Right atrium auricular region (tissue), 2 donors: Measurements from ENCODE around the gene ZBTB40. TPM values are rescaled to one million over a fixed set of nuclear protein-coding genes. Genes with fewer than 3 reads are reported as not detected.

ENCODE experiments used
- DNase-seq: peaks from one replicate; pipeline ENCODE4 v3.0.0-alpha.2; 2019; ENCODE audit warnings: low spot score
- H3K27ac ChIP-seq, 2 donors: fragments of 200-600 bp; sonication (generic); 1 replicate in 1 of 2; 2 replicates in 1 of 2; pipeline ENCODE4 v1.5.1; 2016 to 2019
- H3K27me3 ChIP-seq, 2 donors: fragments of 200-600 bp; sonication (generic); one replicate each; pipeline versions ENCODE4 v1.5.1 to v1.6.0; 2017 to 2019
- H3K36me3 ChIP-seq: fragments of 200-600 bp; sonication (generic); one replicate; pipeline ENCODE4 v1.5.1; 2016
- H3K4me1 ChIP-seq, 2 donors: fragments of 200-600 bp; sonication (generic); one replicate each; pipeline versions ENCODE4 v1.5.1 to v1.6.0; 2017 to 2019
- H3K4me3 ChIP-seq, 2 donors: fragments of 200-600 bp; sonication (generic); 1 replicate in 1 of 2; 2 replicates in 1 of 2; pipeline ENCODE4 v1.5.1; 2017 to 2019; ENCODE audit warnings: mild to moderate bottlenecking in 1 of 2, moderate library complexity in 1 of 2
- H3K9me3 ChIP-seq, 2 donors: fragments of 200-600 bp; sonication (generic); one replicate each; pipeline ENCODE4 v1.5.1; 2019
- total RNA-seq, 2 donors: library from RNA; depleted of rRNA; stranded (reverse); fragments of >200 nt; gene quantifications; one replicate each; pipeline ENCODE4 v1.1.0, GENCODE V29; 2016
- TF ChIP-seq, protein P1 (sequence below), 2 donors: fragments of 200-600 bp; sonication (generic); IDR thresholded peaks; one replicate each; pipeline ENCODE4 v1.5.1; 2019; ENCODE audit warnings: antibody characterized with exemption in 2 of 2

Gene ZBTB40
- total RNA-seq, 2 donors from 2014 or later: 10.4 to 12.5 TPM

DNA sequence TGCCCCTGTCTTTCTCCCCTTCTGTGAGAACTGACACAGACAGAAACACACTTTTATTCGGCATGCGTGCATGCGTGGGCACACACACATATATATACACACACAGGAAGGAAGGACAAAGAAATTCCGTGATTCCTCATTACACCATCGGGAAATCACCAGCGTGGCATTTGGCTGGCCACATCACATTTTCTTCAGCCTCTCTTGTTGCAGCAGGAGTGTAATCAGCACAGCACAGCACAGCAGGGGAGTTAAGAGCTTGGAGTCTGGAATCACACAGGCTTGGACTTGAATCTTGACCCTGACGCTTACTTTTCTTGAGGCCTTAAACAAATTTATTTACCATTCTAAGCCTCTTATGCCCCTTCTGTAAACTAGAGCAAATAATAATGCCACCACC, 66.3 kb downstream of the ZBTB40 start:
- Histone ChIP-seq H3K9me3 (no peaks in the 10 kb centered on the region), H3K4me1 (no peaks in the 10 kb centered on the region), H3K27ac (no peak overlapping the region), H3K36me3 (peaks cover 94% of the 10 kb centered on the region), H3K27me3 (no peaks in the 10 kb centered on the region), H3K4me3 (no peak overlapping the region)
- DNase-seq: no peak
- TF ChIP-seq, protein P1, sequence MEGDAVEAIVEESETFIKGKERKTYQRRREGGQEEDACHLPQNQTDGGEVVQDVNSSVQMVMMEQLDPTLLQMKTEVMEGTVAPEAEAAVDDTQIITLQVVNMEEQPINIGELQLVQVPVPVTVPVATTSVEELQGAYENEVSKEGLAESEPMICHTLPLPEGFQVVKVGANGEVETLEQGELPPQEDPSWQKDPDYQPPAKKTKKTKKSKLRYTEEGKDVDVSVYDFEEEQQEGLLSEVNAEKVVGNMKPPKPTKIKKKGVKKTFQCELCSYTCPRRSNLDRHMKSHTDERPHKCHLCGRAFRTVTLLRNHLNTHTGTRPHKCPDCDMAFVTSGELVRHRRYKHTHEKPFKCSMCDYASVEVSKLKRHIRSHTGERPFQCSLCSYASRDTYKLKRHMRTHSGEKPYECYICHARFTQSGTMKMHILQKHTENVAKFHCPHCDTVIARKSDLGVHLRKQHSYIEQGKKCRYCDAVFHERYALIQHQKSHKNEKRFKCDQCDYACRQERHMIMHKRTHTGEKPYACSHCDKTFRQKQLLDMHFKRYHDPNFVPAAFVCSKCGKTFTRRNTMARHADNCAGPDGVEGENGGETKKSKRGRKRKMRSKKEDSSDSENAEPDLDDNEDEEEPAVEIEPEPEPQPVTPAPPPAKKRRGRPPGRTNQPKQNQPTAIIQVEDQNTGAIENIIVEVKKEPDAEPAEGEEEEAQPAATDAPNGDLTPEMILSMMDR (IDR thresholded peaks at IDR 0.05): no peak

DNA sequence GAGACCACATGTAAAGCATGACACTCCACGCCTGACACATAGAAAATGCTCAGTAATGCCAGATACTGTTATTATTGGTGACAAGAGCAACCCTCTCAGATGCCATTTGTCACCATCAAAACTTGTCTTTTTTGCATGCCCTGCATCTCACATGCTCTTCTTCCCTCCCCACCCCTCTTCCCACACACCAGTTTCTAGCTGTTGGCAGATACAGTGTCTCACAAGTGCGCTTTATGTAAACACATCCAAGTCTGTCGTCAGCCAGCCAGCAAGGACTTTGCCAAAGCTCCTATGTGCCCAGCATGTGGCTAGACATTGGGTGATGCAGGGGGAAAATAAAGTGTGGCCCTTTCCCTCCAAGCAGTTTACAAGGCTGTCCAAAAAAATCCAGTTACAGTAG, 66.7 kb downstream of the ZBTB40 start:
- TF ChIP-seq, protein P1 (IDR thresholded peaks at IDR 0.05): no peak
- Histone ChIP-seq H3K9me3 (no peaks in the 10 kb centered on the region), H3K36me3 (peaks cover 91% of the 10 kb centered on the region), H3K4me1 (no peaks in the 10 kb centered on the region), H3K27ac (no peak overlapping the region), H3K27me3 (no peaks in the 10 kb centered on the region), H3K4me3 (no peak overlapping the region)
- no peak for DNase-seq

DNA sequence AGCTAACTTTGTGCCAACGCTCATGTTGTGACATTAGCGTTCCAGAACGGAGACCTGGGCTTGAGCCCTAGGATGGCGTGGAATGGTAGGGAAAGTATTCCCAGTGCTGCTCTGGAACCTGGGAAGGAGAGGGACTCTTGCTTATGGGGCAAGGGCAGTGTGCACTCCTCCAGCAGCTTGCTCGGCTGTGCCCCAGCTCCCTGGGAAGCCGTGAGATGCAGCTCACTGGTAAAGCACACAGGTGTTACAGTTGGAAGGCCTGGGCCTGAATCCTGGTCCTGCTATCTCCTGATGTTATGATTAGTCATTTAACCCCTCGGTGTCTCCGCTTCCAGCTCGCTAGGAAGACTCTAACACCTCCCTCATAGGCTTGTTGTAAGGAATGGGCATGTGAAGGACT, 69.2 kb downstream of the ZBTB40 start:
- DNase-seq: no peak
- Histone ChIP-seq H3K4me1 (no peaks in the 10 kb centered on the region), H3K27me3 (no peaks in the 10 kb centered on the region), H3K4me3 (no peak overlapping the region), H3K27ac (no peak overlapping the region), H3K9me3 (no peaks in the 10 kb centered on the region), H3K36me3 (peaks cover 90% of the 10 kb centered on the region)
- TF ChIP-seq, protein P1 (IDR thresholded peaks at IDR 0.05): no peak

DNA sequence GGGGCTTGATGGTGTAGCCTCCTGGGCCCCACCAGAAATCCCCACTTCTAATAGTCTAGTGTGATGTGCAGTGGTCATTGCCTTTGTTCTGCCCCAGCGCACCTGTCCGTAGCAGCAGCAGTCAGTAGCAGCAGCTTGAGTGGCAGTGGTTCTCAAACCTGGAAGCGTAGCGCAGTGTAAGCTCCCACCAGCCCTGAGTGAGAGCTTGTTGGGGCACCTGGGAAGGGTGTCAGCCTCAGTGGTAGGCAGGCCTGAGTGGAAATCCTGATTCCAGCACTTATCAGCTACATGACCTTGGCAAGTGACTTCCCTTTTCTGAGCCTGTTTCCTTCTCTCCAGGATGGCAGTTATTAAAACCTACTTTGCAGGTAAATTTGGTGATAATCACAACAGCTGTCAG, 70.0 kb downstream of the ZBTB40 start:
- Histone ChIP-seq H3K4me1 (no peaks in the 10 kb centered on the region), H3K4me3 (no peak overlapping the region), H3K9me3 (no peaks in the 10 kb centered on the region), H3K36me3 (peaks cover 90% of the 10 kb centered on the region), H3K27me3 (no peaks in the 10 kb centered on the region), H3K27ac (no peak overlapping the region)
- TF ChIP-seq, protein P1 (IDR thresholded peaks at IDR 0.05): no peak
- DNase-seq: no peak

DNA sequence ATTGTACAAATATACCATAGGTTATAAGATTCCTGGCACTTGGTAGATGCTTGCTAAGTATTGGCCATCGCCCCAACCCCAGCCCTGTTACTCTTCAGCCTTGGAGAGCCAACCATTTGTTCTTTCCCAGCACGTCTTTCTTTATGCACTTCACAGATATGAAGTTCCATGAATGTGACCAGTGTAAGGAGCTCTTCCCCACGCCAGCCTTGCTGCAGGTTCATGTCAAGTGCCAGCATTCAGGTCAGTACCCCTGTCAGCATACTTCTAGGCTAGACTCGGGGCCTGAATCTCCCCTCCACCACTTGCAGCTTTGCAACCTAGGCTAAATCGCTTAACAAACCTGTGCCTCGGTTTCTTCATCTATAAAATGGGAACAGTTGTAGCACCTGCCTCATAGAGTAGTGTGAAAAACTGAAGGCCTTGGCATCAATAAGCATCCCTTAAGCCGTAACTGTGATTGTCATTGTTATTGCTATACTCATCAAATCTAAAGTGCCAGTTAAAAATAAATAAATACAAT, 70.6 kb downstream of the ZBTB40 start:
- TF ChIP-seq, protein P1 (IDR thresholded peaks at IDR 0.05): no peak
- Histone ChIP-seq H3K4me1 (no peaks in the 10 kb centered on the region), H3K9me3 (no peaks in the 10 kb centered on the region), H3K36me3 (peaks cover 88% of the 10 kb centered on the region), H3K27ac (no peak overlapping the region), H3K27me3 (no peaks in the 10 kb centered on the region), H3K4me3 (no peak overlapping the region)
- DNase-seq: no peak

DNA sequence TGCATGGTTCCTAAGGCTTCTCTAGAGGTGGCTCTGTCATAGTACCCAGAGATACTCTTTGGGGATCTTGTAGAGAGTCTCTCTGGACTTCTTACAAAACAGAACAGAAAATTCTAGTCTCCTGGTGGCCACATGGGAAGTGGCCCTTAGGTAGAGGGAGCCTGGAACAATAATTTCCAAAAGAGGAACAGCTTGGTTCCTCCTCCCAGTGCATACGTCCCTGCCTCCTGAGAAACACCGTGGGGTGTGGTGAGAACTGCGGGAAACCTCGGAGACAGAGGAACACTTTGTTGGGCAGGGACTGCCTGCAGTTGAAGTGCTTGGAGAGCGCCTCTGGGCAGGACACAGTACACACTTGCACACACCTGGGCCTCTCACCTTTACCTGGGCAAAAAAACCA, 72.8 kb downstream of the ZBTB40 start:
- no peaks in the 10 kb centered on the region for H3K27me3 ChIP-seq
- peaks cover 75% of the 10 kb centered on the region for H3K36me3 ChIP-seq
- TF ChIP-seq, protein P1 (IDR thresholded peaks at IDR 0.05): no peak
- no peaks in the 10 kb centered on the region for H3K4me1 ChIP-seq
- no peak overlapping the region for H3K4me3 ChIP-seq
- H3K27ac ChIP-seq: no peak overlapping the region
- H3K9me3 ChIP-seq: no peaks in the 10 kb centered on the region
- DNase-seq: no peak
